ENCODE measurements around the gene SEMA6A. TPM values are rescaled to one million over a fixed set of nuclear protein-coding genes. Genes with fewer than 3 reads are reported as not detected.

The SEMA6A gene
- polyA plus RNA-seq, 1 of the 3 experiments (the other 2 are of a cell fraction): 0.18 TPM

DNA sequence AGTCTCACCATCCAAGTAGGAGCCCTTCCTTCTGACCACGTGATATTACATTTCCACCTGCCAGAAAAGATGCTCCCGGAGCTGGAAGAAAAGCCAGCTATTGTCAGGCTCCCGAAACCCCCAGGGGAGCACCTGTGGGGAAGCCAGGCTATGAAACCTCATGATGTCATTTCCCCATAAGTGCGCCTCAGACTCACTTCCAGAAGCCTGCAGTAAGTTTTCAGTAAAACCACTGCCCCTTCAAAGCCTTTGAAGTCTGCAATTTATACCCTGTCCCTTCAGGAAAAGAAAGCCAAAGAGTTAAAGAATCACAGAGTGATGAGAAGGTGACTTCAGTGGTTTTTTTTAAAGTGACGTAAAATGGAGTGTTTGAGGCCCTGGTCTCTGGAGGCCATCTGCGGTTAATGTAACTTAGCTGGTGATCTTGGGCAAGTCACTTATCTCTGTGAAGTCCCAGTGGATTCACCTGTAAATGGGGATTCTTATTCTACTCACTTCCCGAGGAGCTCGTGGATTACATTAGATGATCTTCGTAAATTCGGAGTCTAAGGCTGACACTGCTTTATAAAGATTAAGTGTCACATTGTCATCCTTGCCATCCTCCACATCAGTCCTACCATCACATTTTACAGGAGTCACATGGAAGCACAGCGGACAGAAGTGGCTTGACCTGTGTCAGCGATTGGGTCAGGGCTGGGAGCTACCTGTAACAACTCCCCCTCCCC is 2.6 kb upstream of the SEMA6A start:
- POLR2A ChIA-PET: no interaction called here
- WGBS (ENCODE audit: low lambda C conversion rate): 89% methylated on average over 12 of the region's 12 CpGs
- TF ChIP-seq, protein P1, sequence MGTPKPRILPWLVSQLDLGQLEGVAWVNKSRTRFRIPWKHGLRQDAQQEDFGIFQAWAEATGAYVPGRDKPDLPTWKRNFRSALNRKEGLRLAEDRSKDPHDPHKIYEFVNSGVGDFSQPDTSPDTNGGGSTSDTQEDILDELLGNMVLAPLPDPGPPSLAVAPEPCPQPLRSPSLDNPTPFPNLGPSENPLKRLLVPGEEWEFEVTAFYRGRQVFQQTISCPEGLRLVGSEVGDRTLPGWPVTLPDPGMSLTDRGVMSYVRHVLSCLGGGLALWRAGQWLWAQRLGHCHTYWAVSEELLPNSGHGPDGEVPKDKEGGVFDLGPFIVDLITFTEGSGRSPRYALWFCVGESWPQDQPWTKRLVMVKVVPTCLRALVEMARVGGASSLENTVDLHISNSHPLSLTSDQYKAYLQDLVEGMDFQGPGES (IDR thresholded peaks at IDR 0.05; ENCODE audit: low read depth, low read length): no peak
- H2AFZ ChIP-seq (ENCODE audit: low read depth): no peak overlapping the region
- H3K27me3 ChIP-seq (ENCODE audit: insufficient read depth): peaks cover 44% of the 10 kb centered on the region
- H3K79me2 ChIP-seq (ENCODE audit: insufficient read depth): no peaks in the 10 kb centered on the region
- H3K27ac ChIP-seq (ENCODE audit: low read depth in 2 of 2, low read length in 1 of 2): no peak overlapping the region
- CTCF ChIA-PET: interaction anchor here (0.5 to 6.5 kb wide), 12 partner anchors 8 to 1701 kb away, joined by 3 to 46 read pairs (median 4); no protein-coding TSS in a partner anchor
- H4K20me1 ChIP-seq (ENCODE audit: insufficient read depth): no peaks in the 10 kb centered on the region
- no peak overlapping the region for H3K4me3 ChIP-seq (ENCODE audit: low read depth in 2 of 2, low read length in 1 of 2)
- H3K4me1 ChIP-seq (ENCODE audit: control insufficient read depth in 1 of 2, insufficient read depth in 2 of 2, low read depth in 1 of 2, low read length in 1 of 2): peaks cover 0 to 18% of the 10 kb centered on the region in 2 experiments; a peak in 1 of 4 replicates
- no peaks in the 10 kb centered on the region for H3K36me3 ChIP-seq (replicated peaks in 1 of 2; ENCODE audit: control insufficient read depth in 1 of 2, insufficient read depth in 2 of 2, low read length in 1 of 2)
- H3K9me2 ChIP-seq: peaks cover 3% of the 10 kb centered on the region; the same call in 1 of the 2 replicates
- no peak overlapping the region for H3K4me2 ChIP-seq
- no peak overlapping the region for H3K9ac ChIP-seq
- no peak for DNase-seq
- no peaks in the 10 kb centered on the region for H3F3A ChIP-seq (replicated peaks; ENCODE audit: insufficient read depth)
- H3K9me3 ChIP-seq: no peaks in the 10 kb centered on the region

DNA sequence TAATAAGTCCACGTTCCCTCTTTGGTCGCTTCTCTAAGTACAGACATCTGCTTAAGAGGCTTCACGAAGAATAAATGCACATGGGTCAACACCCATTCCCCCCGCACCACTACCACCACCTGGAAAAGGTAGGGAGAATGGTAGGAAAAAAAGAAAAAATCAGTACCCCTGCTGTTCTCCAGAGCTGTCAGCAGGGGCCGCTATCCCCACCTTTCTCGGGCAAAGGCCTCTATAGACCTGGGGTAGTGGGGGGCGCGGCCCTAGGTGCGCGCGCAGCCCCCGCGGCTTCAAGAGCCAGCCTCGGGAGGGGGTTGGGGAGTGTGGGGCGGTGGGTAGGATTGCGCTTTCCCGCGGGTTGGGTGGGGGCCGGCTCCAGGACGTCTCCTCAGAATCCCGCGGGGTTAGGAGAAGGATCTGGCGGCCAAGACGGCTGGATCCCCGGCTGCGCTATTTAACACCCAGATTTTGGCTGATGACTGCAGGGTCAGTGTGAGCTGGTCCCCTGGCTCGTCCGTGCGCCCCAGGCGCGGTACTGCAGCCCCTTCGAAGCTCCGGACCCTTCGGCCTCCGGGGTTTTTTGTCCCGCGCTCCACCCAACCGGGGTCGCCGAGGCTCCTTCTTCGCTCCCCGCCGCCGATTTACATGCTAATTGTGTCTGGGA is 1.6 kb upstream of the SEMA6A start:
- WGBS (ENCODE audit: low lambda C conversion rate): 10% methylated on average over 18 of the region's 44 CpGs
- Histone ChIP-seq H3F3A (replicated peaks; ENCODE audit: insufficient read depth) (no peaks in the 10 kb centered on the region), H2AFZ (ENCODE audit: low read depth) (peak overlapping the region; percentile 63), H3K4me1 (ENCODE audit: control insufficient read depth in 1 of 2, insufficient read depth in 2 of 2, low read depth in 1 of 2, low read length in 1 of 2) (peaks cover 0 to 22% of the 10 kb centered on the region in 2 experiments; a peak in 1 of 4 replicates), H3K9ac (no peak overlapping the region), H3K79me2 (ENCODE audit: insufficient read depth) (no peaks in the 10 kb centered on the region), H3K27ac (ENCODE audit: low read depth in 2 of 2, low read length in 1 of 2) (peak overlapping the region in 1 of 2 experiments; percentile 36; a peak in 1 of 4 replicates), H3K9me2 (no peaks in the 10 kb centered on the region), H3K4me3 (ENCODE audit: low read depth in 2 of 2, low read length in 1 of 2) (peak overlapping the region; percentile 56 to 76), H3K9me3 (no peaks in the 10 kb centered on the region), H3K36me3 (replicated peaks in 1 of 2; ENCODE audit: control insufficient read depth in 1 of 2, insufficient read depth in 2 of 2, low read length in 1 of 2) (no peaks in the 10 kb centered on the region), H4K20me1 (ENCODE audit: insufficient read depth) (no peaks in the 10 kb centered on the region), H3K4me2 (peak overlapping the region; percentile 99), H3K27me3 (ENCODE audit: insufficient read depth) (peaks cover 50% of the 10 kb centered on the region)
- TF ChIP-seq, protein P2, sequence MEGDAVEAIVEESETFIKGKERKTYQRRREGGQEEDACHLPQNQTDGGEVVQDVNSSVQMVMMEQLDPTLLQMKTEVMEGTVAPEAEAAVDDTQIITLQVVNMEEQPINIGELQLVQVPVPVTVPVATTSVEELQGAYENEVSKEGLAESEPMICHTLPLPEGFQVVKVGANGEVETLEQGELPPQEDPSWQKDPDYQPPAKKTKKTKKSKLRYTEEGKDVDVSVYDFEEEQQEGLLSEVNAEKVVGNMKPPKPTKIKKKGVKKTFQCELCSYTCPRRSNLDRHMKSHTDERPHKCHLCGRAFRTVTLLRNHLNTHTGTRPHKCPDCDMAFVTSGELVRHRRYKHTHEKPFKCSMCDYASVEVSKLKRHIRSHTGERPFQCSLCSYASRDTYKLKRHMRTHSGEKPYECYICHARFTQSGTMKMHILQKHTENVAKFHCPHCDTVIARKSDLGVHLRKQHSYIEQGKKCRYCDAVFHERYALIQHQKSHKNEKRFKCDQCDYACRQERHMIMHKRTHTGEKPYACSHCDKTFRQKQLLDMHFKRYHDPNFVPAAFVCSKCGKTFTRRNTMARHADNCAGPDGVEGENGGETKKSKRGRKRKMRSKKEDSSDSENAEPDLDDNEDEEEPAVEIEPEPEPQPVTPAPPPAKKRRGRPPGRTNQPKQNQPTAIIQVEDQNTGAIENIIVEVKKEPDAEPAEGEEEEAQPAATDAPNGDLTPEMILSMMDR (IDR thresholded peaks at IDR 0.05): peak; percentile 84
- TF ChIP-seq CHD2 (IDR thresholded peaks at IDR 0.05; ENCODE audit: low read length, partially characterized antibody) (no peak), NFIC (IDR thresholded peaks at IDR 0.05; ENCODE audit: borderline replicate concordance) (no peak), SMC3 (IDR thresholded peaks at IDR 0.05; ENCODE audit: low read depth, low read length) (peak; percentile 64), MXI1 (IDR thresholded peaks at IDR 0.05; ENCODE audit: low read depth, low read length) (no peak), NRF1 (IDR thresholded peaks at IDR 0.05; ENCODE audit: low read depth, low read length) (peak; percentile 36; the same call in 1 of the 2 replicates), RAD21 (IDR thresholded peaks at IDR 0.05; ENCODE audit: low read length) (peak; percentile 83)
- CTCF ChIA-PET: interaction anchor here (0.5 to 6.5 kb wide), 21 partner anchors 9 to 1702 kb away, joined by 3 to 46 read pairs (median 4); no protein-coding TSS in a partner anchor
- peak; percentile 94 for DNase-seq
- POLR2A ChIA-PET: no interaction called here
